NCI-H82 treated with DMSO at 0.1 percent for 48 hours (cell line): ENCODE data around the gene INTS1.
A peak's percentile ranks its signal among the peaks of the same experiment; 100 is the strongest.

ENCODE experiments used
- DNase-seq: peaks from one replicate; lab custom pipeline; 2025; ENCODE audit not compliant: unreplicated experiment; lab: John Stamatoyannopoulos, UW

INTS1 gene

GRCh38 chr7:1466524-1467271 lies 37.5 kb downstream of the INTS1 start:
- DNase-seq, result no peak

DNA sequence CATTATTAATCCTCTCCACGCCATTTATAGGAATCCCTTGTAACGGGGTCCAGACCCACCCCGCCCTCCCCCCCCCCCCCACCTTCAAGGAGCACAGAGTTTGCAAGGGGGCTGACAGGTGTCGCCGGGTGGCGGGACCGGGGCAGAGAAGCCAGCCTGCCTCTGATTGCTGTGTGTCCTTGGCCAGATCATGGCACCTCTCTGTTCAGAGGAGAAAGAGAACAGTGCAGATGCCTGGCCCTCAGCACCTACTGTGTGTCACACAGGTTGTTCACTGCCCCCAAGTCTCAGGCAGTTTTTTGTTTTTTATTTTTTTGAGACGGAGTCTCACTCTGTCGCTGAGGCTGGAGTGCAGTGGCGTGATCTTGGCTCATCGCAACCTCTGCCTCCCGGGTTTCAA lies 39.5 kb downstream of the INTS1 start:
- no peak for DNase-seq

- no peak for DNase-seq
Measured at GRCh38 chr7:1463676-1464223, 40.4 kb downstream of the INTS1 start.

GRCh38 chr7:1461646-1462375 lies 42.4 kb downstream of the INTS1 start:
- no peak for DNase-seq

- DNase-seq, result no peak
Measured at GRCh38 chr7:1460821-1461645, 43.2 kb downstream of the INTS1 start.

DNA sequence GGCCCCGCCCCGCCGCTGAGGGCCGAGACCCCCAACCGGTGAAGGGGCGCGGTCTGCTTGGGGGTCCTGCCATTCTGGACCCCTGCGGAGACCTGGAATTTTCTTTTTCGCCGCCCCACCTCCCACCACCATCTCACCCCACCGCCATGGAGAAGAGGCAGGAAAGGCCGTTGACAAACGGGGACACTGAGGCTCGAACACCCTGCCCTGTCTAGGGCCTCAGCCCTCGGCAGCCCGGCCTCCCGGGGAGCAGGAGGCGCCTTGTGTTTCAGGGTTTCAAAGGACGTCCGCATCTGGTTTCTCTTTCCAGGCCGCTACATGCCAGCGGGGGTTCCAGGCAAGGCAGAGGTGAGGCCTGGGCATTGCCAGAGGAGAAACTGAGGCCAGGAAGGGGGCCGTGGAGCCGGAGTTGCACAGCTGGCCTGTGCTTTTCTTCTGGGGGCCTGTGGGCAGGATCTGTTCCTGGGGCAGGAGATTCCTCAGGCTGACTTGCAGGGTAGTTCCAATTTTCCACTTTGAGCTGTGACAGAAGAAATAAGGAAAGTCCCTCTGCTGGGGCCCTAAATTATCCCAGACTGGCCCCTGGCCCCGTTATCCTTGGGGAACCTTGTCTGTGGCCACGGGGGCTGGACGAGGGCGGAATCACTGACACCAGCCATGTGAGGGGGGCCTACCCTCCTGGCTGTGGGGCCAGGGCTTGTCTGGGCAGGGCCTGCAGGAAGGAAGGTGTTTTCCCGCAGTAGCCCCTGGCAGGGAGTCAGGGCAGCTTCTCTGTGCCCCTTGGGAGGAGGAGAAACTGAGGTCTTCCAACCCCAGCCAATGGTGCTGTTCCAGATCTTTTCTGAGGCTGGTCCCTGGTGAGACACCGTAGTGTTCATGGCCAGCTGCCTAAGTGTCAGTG lies 44.0 kb downstream of the INTS1 start:
- no peak for DNase-seq

DNA sequence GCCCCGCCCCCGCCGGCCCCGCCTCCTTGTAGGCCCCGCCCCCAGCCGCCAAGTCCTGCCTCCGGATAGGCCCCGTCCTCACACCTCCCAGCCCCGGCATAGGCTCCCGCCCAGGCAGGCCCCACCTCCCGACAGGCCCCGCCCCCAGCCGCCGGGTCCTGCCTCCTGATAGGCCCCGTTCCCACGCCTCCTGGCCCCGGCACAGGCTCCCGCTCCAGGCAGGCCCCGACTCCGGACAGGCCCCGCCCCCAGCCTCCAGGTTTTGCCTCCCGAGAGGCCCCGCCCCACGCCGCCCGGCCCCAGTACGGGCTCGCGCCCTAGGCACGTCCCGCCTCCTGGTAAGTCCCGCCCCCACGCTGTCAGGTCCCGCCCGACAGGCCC lies 44.7 kb downstream of the INTS1 start:
- DNase-seq, result peak; percentile 89

DNA sequence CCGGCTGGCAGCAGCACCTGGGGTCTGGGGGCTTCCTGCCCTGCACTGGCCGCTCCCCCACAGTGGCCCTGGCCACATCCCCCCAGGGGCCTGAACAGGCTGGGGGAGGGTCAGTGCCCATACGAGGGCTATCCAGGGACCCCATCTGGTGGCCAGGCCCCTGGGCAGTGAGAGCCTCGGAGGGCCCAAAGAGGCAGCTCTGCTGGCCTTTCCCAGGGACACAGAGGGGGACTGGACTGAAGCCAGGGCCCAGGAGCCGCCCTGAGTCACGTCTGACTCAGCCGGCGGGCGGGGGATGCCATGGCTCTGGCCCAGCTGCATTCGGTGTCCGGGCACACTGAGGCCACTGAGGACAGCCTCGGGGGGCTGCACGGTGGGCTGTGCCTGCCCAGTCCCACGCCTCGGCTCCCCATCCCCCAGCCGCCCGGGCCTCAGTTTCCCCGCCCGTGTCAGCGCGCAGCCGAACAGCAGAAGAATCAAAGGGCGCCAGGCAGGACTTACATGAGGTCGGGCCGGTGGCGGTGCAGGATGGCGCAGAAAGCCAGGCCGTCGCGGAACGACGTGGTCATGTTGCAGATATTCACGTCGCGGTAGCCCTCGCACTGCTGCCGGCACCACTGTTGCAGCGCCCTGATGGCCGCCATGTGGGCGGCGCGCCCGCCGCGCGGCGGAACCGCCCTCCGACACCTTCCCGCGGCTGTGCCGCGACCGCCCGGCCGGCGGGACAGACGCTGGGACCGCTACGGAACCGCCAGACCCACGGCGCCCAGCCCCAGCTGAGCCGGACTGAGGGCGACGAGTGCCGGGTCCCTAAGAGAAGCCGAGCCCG lies 45.3 kb downstream of the INTS1 start, which contains the start of gene MICALL2:
TSS of gene MICALL2 (minus strand) at position 788 of the 829 bp plus-strand sequence. CDS start at position 644, 144 bp downstream.
- DNase-seq, result no peak

GRCh38 chr7:1457949-1458682 lies 46.1 kb downstream of the INTS1 start:
- DNase-seq, result no peak

DNA sequence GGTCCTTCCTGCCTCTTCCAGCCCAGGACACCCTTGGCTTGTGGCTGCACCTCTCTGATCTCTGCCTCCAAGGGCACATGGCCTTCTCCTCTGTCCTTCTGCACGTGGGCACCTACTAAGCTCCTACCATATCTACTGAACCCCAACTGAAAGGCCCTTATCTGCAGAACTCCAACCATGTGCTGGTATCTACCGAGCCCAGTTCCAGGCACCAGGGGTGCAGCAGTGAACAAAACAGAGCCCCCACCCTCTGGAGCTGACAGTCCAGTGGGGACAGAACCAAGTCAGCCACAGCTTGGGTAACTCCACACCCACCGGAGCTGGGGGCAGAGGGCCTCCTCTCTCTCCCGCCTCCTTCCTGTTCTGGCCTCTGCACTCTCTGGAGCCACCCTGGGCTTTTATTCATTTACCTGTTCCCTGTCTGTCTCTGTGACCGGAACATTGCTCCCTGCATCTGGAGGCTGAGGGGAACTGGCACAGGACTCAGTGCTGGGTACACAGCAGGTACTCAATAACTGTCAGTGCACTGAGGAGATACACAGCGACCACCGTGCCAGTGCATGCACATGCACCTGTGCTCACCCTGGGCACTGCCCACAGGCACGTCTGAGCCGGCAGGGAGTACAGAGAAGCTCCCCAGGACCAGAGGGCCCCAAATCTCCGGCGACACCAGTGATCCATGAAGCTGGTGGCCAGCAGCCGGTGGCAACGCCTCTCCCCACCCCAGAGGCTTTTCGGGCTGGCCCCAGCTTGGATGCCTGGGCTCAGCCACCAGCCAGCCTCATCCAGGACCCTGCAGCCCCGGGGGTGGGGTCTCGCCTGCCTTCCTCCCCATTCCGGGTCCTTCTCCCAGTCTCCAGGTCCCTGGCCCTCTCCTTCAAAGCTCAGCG lies 46.9 kb downstream of the INTS1 start:
- DNase-seq, result no peak

- DNase-seq, result no peak
Measured at GRCh38 chr7:1455955-1456354, 48.2 kb downstream of the INTS1 start.

DNA sequence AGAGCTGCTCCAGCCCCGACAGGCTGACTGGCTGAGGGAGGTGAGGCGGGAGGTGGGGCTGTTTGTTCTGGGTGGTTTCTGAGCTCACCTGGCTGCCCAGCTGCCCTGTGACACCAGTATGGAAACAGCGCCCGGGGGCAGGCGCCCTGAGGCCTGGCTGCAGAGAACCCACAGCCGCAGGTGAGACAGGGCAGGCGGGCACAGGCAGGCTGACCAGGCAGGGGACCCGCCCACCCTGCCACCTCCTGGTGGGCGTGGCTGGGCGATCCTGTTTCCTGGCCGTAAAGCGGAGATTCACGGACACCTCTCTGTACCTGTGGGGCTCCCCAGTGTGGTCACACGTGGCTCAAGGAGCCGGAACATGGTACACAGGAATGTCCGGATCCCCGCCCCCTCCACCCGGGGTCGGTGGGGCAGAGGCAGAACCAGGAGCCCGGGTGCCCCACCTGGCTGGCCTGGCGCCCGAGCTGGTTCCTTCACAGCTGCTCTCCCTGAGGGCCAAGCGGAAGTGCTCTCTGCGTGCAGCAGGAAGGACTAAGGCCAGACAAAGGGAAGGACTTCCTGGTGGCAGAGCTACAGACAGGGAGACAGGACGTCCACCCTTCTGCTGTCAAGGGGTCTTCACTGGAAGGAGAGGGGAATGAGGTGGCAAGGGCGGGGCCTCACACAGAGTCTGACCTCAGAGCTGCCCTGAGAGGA lies 48.8 kb downstream of the INTS1 start:
- DNase-seq, result no peak

- no peak for DNase-seq
Measured at GRCh38 chr7:1454542-1454941, 49.6 kb downstream of the INTS1 start.

DNA sequence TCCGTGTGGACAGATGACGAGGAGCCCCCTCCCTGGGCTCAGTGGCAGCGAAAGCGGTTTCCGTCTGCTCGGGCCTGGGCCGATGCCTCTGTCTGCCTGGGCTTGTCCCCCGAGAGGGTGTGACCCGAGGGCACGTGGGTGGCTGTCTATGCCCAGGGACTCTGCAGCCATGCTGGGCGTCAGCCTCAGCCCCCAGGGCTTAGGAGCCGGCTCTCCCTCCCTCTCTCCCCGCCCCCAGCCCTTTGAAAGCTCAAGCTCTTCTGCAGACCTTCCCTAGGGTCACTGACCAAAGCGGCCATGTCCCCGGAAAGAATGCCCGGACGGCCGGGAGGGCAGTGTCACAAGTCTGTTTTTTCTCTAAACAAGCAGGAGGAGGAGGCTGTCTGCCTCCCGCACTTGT lies 52.0 kb downstream of the INTS1 start:
- DNase-seq, result no peak

DNA sequence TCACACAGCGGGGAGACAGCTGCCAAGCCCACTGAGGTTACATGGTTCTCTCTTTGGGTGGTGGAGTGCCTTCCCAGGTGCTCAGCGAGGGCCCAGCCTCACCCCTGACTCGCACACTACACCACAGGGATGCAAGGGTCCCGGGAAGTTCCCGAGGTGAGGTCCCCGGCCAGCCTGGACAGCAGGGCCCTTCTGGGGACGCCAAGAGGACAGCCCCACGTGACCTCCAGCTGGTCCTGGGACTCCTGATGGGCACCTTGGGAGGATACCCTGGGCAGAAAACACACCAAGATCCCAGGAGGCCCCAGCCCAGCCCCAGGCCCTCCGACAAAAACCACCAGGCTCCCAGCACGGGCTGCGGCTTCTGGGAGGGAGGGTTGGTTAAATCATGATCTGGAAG lies 53.2 kb downstream of the INTS1 start:
- no peak for DNase-seq

- no peak for DNase-seq
Measured at GRCh38 chr7:1450431-1450830, 53.8 kb downstream of the INTS1 start.

DNA sequence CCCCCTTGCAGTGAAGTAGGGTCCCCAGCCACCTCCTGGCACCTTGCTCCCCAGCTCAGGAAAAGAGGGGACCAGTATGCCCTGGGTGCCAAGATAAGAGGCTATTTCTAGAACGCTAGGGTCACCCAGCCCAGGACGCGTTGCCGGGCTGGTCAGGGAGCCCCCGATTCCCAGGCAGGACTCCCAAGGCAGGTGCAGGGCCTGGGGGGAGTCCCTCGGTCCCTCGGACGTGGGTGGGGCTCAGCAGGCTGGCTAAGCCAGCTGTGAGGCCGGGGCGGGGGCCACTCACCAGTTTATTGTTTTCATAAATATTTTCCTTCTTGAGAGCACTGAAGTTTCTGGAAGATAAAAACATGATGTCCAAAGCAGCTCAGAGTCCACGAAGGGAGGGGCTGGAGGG lies 54.2 kb downstream of the INTS1 start:
- DNase-seq, result no peak
